Tibial nerve (tissue), 3 donors: Measurements from ENCODE around the gene ADAMTS18.

Experiments
- POLR2A ChIP-seq, 2 donors: fragments of 450-650 bp; IDR thresholded peaks; one replicate each; pipeline ENCODE4 v1.6.1; 2017; ENCODE audit warnings: antibody characterized with exemption in 2 of 2, mild to moderate bottlenecking in 2 of 2, moderate library complexity in 2 of 2
- TF ChIP-seq, protein P1 (sequence below), 5 experiments: fragments of 200-600 bp in 3 of 5; fragments of 450-650 bp in 2 of 5; sonication (generic) in 3 of 5; IDR thresholded peaks; one replicate each; pipeline ENCODE4 v1.5.1; 2016 to 2019; ENCODE audit warnings: antibody characterized with exemption in 5 of 5, mild to moderate bottlenecking in 3 of 5, moderate library complexity in 2 of 5

DNA sequence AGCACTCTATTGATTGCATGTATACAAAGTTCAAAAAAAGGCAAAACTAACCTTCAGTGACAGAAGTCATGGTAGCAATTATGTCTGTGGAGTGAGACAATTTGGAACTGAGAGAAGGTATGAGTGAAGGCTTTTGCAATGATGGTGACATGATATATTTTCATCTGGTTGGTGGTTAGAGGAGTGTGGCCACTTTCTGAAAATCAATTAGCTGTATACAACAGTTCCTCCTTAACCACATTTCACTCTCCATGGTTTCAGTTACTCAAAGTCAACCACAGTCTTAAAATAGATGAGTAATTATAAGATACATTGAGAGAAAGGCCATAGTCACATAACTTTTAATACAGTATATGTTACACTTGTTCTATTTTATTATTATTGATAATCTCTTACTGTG, 26.2 kb downstream of the ADAMTS18 start:
- no peak for TF ChIP-seq POLR2A (IDR thresholded peaks at IDR 0.05)
- TF ChIP-seq, protein P1, sequence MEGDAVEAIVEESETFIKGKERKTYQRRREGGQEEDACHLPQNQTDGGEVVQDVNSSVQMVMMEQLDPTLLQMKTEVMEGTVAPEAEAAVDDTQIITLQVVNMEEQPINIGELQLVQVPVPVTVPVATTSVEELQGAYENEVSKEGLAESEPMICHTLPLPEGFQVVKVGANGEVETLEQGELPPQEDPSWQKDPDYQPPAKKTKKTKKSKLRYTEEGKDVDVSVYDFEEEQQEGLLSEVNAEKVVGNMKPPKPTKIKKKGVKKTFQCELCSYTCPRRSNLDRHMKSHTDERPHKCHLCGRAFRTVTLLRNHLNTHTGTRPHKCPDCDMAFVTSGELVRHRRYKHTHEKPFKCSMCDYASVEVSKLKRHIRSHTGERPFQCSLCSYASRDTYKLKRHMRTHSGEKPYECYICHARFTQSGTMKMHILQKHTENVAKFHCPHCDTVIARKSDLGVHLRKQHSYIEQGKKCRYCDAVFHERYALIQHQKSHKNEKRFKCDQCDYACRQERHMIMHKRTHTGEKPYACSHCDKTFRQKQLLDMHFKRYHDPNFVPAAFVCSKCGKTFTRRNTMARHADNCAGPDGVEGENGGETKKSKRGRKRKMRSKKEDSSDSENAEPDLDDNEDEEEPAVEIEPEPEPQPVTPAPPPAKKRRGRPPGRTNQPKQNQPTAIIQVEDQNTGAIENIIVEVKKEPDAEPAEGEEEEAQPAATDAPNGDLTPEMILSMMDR (IDR thresholded peaks at IDR 0.05) = no peak
